Endothelial cell of umbilical vein (primary cell): ENCODE measurements around the gene REEP2. TPM values are rescaled to one million over a fixed set of nuclear protein-coding genes. Genes with fewer than 3 reads are reported as not detected.

Experiments used
- Bru-seq: library from RNA; stranded (reverse); fragments of 400-500 nt; gene quantifications from one replicate; lab custom pipeline; 2021; lab: Mats Ljungman, UMichigan
- BruChase-seq, 2 experiments: library from RNA; stranded (reverse); fragments of 400-500 nt; gene quantifications; one replicate each; lab custom pipeline; 2021; lab: Mats Ljungman, UMichigan
- BruUV-seq: library from RNA; stranded (reverse); fragments of 400-500 nt; replicated peaks from 2 replicates; lab custom pipeline; 2021; lab: Mats Ljungman, UMichigan
- CTCF ChIA-PET: fragments of 300-600, 350-600 bp; sonication (Branson Sonifier 250); formaldehyde crosslinking; loops from one replicate; lab custom pipeline; 2021; ENCODE audit warnings: antibody characterized with exemption, inconsistent platforms; lab: Charles Lee
- POLR2A ChIA-PET: fragments of 300-600, 350-600 bp; sonication (Branson Sonifier 250); formaldehyde crosslinking; loops from one replicate; lab custom pipeline; 2021; ENCODE audit warnings: antibody characterized with exemption, inconsistent platforms; lab: Charles Lee
- DNase-seq: peaks from one replicate; pipeline ENCODE4 v3.0.0-alpha.2; 2011; ENCODE audit warnings: low read depth, low spot score
- FAIRE-seq: peaks from 2 replicates; lab custom pipeline; 2011; peaks lifted over from hg19 to GRCh38; lab: Jason Lieb, UNC
- H2AFZ ChIP-seq: 2 replicates; pipeline ENCODE4 v1.6.0; 2012; ENCODE audit warnings: low read depth, low read length, control low read depth, inconsistent platforms
- H3K27ac ChIP-seq: 2 replicates; pipeline ENCODE4 v1.5.1; 2011; ENCODE audit warnings: low read depth, mild to moderate bottlenecking, control low read depth, low read length, moderate library complexity; ENCODE audit not compliant: insufficient read depth
- H3K27me3 ChIP-seq, 2 experiments: 2 replicates each; pipeline versions ENCODE4 v1.6.0 to v1.6.1; 2011; ENCODE audit warnings: low read length in 2 of 2, mixed read lengths in 1 of 2; ENCODE audit not compliant: control insufficient read depth in 2 of 2, insufficient read depth in 2 of 2
- H3K36me3 ChIP-seq, 2 experiments: 2 replicates in 1 of 2; 3 replicates in 1 of 2; pipeline ENCODE4 v1.5.1; 2011; ENCODE audit warnings: low read length in 2 of 2, mild to moderate bottlenecking in 1 of 2, moderate library complexity in 1 of 2; ENCODE audit not compliant: control insufficient read depth in 2 of 2, insufficient read depth in 2 of 2; ENCODE audit errors: extremely low read depth in 1 of 2
- H3K4me1 ChIP-seq: 3 replicates; pipeline ENCODE4 v1.5.1; 2011; ENCODE audit warnings: mild to moderate bottlenecking, low read length; ENCODE audit not compliant: control insufficient read depth, insufficient read depth; ENCODE audit errors: extremely low read depth
- H3K4me2 ChIP-seq: 2 replicates; pipeline ENCODE4 v1.6.1; 2011; ENCODE audit warnings: low read length, control low read depth, mixed read lengths; ENCODE audit not compliant: insufficient read depth
- H3K4me3 ChIP-seq, 3 experiments: fragments of 200-600 bp in 1 of 3; sonication (generic), shearing (Covaris generic) in 1 of 3; replicated peaks in 1 of 3; 2 replicates each; pipeline ENCODE4 v1.5.1; 2011 to 2016; ENCODE audit warnings: control low read depth in 3 of 3, low read length in 3 of 3, mild to moderate bottlenecking in 2 of 3, inconsistent platforms in 1 of 3, low read depth in 1 of 3, moderate library complexity in 1 of 3; ENCODE audit not compliant: insufficient read depth in 1 of 3
- H3K79me2 ChIP-seq: 2 replicates; pipeline ENCODE4 v1.6.0; 2012; ENCODE audit warnings: low read length, inconsistent platforms; ENCODE audit not compliant: control insufficient read depth, insufficient read depth
- H3K9ac ChIP-seq: replicated peaks from 2 replicates; pipeline ENCODE3; 2011; ENCODE audit warnings: low read length, control low read depth; ENCODE audit not compliant: insufficient read depth; ENCODE audit errors: extremely low read depth
- H3K9me1 ChIP-seq: replicated peaks from 3 replicates; pipeline ENCODE4 v1.6.0; 2011; ENCODE audit warnings: mild to moderate bottlenecking, low read length; ENCODE audit not compliant: control insufficient read depth, insufficient read depth; ENCODE audit errors: extremely low read depth
- H3K9me3 ChIP-seq: replicated peaks from 2 replicates; pipeline ENCODE4 v1.5.1; 2012; ENCODE audit warnings: low read length, inconsistent platforms; ENCODE audit not compliant: control insufficient read depth, insufficient read depth
- H4K20me1 ChIP-seq: replicated peaks from 2 replicates; pipeline ENCODE3; 2011; ENCODE audit warnings: mild to moderate bottlenecking, low read length; ENCODE audit not compliant: control insufficient read depth, insufficient read depth; ENCODE audit errors: extremely low read depth
- EZH2 ChIP-seq: IDR thresholded peaks from 2 replicates; pipeline ENCODE4 v1.6.1; 2012; ENCODE audit warnings: borderline replicate concordance, low read depth, mild to moderate bottlenecking, moderate library complexity, low read length, inconsistent platforms; ENCODE audit not compliant: severe bottlenecking
- FOS ChIP-seq: IDR thresholded peaks from 2 replicates; pipeline ENCODE4 v1.6.1; 2011; ENCODE audit warnings: mild to moderate bottlenecking, low read length, moderate library complexity, borderline replicate concordance; ENCODE audit not compliant: insufficient read depth
- GATA2 ChIP-seq: IDR thresholded peaks from 2 replicates; pipeline ENCODE4 v1.7.0; 2011; ENCODE audit warnings: low read depth, mild to moderate bottlenecking, moderate library complexity, mixed read lengths, low read length; ENCODE audit not compliant: insufficient read length, insufficient read depth
- JUN ChIP-seq: IDR thresholded peaks from 2 replicates; pipeline ENCODE4 v1.6.1; 2011; ENCODE audit warnings: borderline replicate concordance, low read depth; ENCODE audit not compliant: insufficient read length, insufficient read depth
- MYC ChIP-seq: IDR thresholded peaks from one replicate; pipeline ENCODE4 v1.6.1; 2011; ENCODE audit warnings: mild to moderate bottlenecking, low read depth, low read length
- POLR2A ChIP-seq: IDR thresholded peaks from 2 replicates; pipeline ENCODE4 v1.6.1; 2012; ENCODE audit warnings: low read depth, mild to moderate bottlenecking, control low read depth, low read length
- POLR2AphosphoS5 ChIP-seq: IDR thresholded peaks from 2 replicates; pipeline ENCODE4 v1.6.1; 2012; ENCODE audit warnings: low read depth, mild to moderate bottlenecking, control low read depth, low read length, moderate library complexity; ENCODE audit not compliant: insufficient read depth
- dilution Hi-C: fragments of 300-500 bp; cut with MboI; formaldehyde crosslinking; loops from one replicate; pipeline ENCODE4 v1.15.0; 2019; ENCODE audit warnings: low sequenced_read_pairs; ENCODE audit not compliant: extremely low pct_ligation_motif_present
- intact Hi-C: fragments of 100-400 bp; cut with micrococcal nuclease; formaldehyde crosslinking; loops from one replicate; pipeline ENCODE4 v1.10.0; 2022
- long read RNA-seq: library from polyadenylated mRNA; stranded (forward); transcript quantifications from one replicate; pipeline ENCODE4 v2.0.0, GENCODE V29; 2021
- polyA minus RNA-seq, 3 experiments: library from RNA; depleted of rRNA, polyadenylated mRNA; stranded (reverse); fragments of >200 nt; gene quantifications; 1 replicate in 1 of 3; 2 replicates in 2 of 3; pipeline ENCODE4 v1.2.3, GENCODE V29; 2011
- polyA plus RNA-seq, 4 experiments: library from polyadenylated mRNA; depleted of rRNA in 3 of 4; stranded (reverse) in 3 of 4; unstranded in 1 of 4; fragments of >200 nt; gene quantifications; 2 replicates each; pipeline versions ENCODE4 v1.2.1 to v1.2.3, GENCODE V29; 2011 to 2012; ENCODE audit warnings: missing spikeins in 1 of 4
- total RNA-seq: library from RNA; stranded (reverse); gene quantifications from 2 replicates; pipeline ENCODE4 v1.2.3, GENCODE V29; 2021
- TF ChIP-seq, protein P1 (sequence below): IDR thresholded peaks from 2 replicates; pipeline ENCODE4 v1.6.1; 2011; ENCODE audit not compliant: insufficient read depth, insufficient read length
- TF ChIP-seq, protein P2 (sequence below), 2 donors: IDR thresholded peaks; 1 replicate in 1 of 2; 2 replicates in 1 of 2; pipeline ENCODE4 v1.5.1; 2011; ENCODE audit warnings: low read length in 2 of 2, mild to moderate bottlenecking in 2 of 2, moderate library complexity in 2 of 2, control low read depth in 1 of 2, inconsistent platforms in 1 of 2, low read depth in 1 of 2; ENCODE audit not compliant: insufficient read depth in 1 of 2; ENCODE audit errors: extremely low read depth in 1 of 2

Gene REEP2
- total RNA-seq: 4.0 and 4.4 TPM in 2 replicates
- 4.8 and 5.3 TPM in 2 replicates for polyA plus RNA-seq
- 4.3 and 4.5 TPM in 2 replicates for polyA plus RNA-seq (2011; cell fraction: cytosol; rRNA removed)
- polyA plus RNA-seq (2011; cell fraction: nucleus; rRNA removed): 5.3 and 6.5 TPM in 2 replicates
- polyA plus RNA-seq (2012): 2.4 and 3.5 TPM in 2 replicates
- polyA minus RNA-seq: 5.2 and 9.2 TPM in 2 replicates
- polyA minus RNA-seq (2011; cell fraction: cytosol; rRNA and poly(A)+ RNA removed): not detected
- 1.1 and 1.9 TPM in 2 replicates for polyA minus RNA-seq (2011; cell fraction: nucleus; rRNA and poly(A)+ RNA removed)
- percentile 18 among the genes with signal in this experiment for Bru-seq, nascent RNA
- BruChase-seq, experiment 1, labeled RNA remaining after a 6-hour chase: percentile 35 among the genes with signal in this experiment
- BruChase-seq, experiment 2, labeled RNA remaining after a 2-hour chase: percentile 18 among the genes with signal in this experiment
- long read RNA-seq, transcript REEP2-202 (8 exons, 2,170 nt): major isoform, 5 of 11 reads
- long read RNA-seq, partial matches to known transcripts: 0 of 11 reads
- long read RNA-seq, other reads (novel, unspliced or antisense): 4 of 11 reads

GRCh38 chr5:138438724-138439476, at the start of gene REEP2:
Gene REEP2, plus strand, starts transcription at chr5:138439057. Its CDS starts 152 bp downstream, at chr5:138439209.
- no peaks in the 10 kb centered on the region for H3K9me3 ChIP-seq
- peak within 1 kb of the TSS; percentile 50 to 80 (median 54) for H3K4me3 ChIP-seq
- TF ChIP-seq FOS (no peak), POLR2AphosphoS5 (no peak), POLR2A (no peak), MYC (no peak), EZH2 (no peak), JUN (no peak), GATA2 (no peak)
- TF ChIP-seq, protein P1, sequence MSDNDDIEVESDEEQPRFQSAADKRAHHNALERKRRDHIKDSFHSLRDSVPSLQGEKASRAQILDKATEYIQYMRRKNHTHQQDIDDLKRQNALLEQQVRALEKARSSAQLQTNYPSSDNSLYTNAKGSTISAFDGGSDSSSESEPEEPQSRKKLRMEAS: no peak
- TF ChIP-seq, protein P2, sequence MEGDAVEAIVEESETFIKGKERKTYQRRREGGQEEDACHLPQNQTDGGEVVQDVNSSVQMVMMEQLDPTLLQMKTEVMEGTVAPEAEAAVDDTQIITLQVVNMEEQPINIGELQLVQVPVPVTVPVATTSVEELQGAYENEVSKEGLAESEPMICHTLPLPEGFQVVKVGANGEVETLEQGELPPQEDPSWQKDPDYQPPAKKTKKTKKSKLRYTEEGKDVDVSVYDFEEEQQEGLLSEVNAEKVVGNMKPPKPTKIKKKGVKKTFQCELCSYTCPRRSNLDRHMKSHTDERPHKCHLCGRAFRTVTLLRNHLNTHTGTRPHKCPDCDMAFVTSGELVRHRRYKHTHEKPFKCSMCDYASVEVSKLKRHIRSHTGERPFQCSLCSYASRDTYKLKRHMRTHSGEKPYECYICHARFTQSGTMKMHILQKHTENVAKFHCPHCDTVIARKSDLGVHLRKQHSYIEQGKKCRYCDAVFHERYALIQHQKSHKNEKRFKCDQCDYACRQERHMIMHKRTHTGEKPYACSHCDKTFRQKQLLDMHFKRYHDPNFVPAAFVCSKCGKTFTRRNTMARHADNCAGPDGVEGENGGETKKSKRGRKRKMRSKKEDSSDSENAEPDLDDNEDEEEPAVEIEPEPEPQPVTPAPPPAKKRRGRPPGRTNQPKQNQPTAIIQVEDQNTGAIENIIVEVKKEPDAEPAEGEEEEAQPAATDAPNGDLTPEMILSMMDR (IDR thresholded peaks at IDR 0.05; ENCODE audit: extremely low read depth in 1 of 2, insufficient read depth in 1 of 2, low read depth in 1 of 2, low read length in 2 of 2): no peak
- H3K4me2 ChIP-seq: peak within 1 kb of the TSS; percentile 91
- peak within 1 kb of the TSS; percentile 10 for H3K9ac ChIP-seq
- peaks cover 7 to 9% of the 10 kb centered on the region in 2 experiments for H3K36me3 ChIP-seq
- dilution Hi-C loops (no loop called here), intact Hi-C loops (no loop called here)
- no peaks in the 10 kb centered on the region for H3K79me2 ChIP-seq
- no peaks in the 10 kb centered on the region for H3K27me3 ChIP-seq
- no peak within 1 kb of the TSS for H3K27ac ChIP-seq
- CTCF ChIA-PET: interaction anchor here (0.6 to 3.0 kb wide), 5 partner anchors 8 to 104 kb away, joined by 3 to 25 read pairs (median 6); partner anchors contain the start of gene ETF1
- BruUV-seq: no TSS peak
- no peaks in the 10 kb centered on the region for H3K9me1 ChIP-seq
- peaks cover 9% of the 10 kb centered on the region for H3K4me1 ChIP-seq
- DNase-seq: peak; percentile 42
- POLR2A ChIA-PET: interaction anchor here (1.5 kb wide), 1 partner anchor 9 kb away, joined by 3 read pairs; no protein-coding TSS in a partner anchor
- no peaks in the 10 kb centered on the region for H4K20me1 ChIP-seq
- peak; percentile 50 for FAIRE-seq
- H2AFZ ChIP-seq: peak within 1 kb of the TSS; percentile 91
